NCI-H524 treated with DMSO at 0.1 percent for 48 hours (cell line): Measurements from ENCODE around the gene SRF.
A peak's percentile ranks its signal among the peaks of the same experiment; 100 is the strongest.
"Not testable (repeated sequence)": the region's sequence is repeated elsewhere in the genome, so short reads cannot be mapped to it uniquely, and the experiment has no call there.

ENCODE experiments used
- DNase-seq: peaks from one replicate; lab custom pipeline; 2025; lab: John Stamatoyannopoulos, UW

The SRF gene

DNA sequence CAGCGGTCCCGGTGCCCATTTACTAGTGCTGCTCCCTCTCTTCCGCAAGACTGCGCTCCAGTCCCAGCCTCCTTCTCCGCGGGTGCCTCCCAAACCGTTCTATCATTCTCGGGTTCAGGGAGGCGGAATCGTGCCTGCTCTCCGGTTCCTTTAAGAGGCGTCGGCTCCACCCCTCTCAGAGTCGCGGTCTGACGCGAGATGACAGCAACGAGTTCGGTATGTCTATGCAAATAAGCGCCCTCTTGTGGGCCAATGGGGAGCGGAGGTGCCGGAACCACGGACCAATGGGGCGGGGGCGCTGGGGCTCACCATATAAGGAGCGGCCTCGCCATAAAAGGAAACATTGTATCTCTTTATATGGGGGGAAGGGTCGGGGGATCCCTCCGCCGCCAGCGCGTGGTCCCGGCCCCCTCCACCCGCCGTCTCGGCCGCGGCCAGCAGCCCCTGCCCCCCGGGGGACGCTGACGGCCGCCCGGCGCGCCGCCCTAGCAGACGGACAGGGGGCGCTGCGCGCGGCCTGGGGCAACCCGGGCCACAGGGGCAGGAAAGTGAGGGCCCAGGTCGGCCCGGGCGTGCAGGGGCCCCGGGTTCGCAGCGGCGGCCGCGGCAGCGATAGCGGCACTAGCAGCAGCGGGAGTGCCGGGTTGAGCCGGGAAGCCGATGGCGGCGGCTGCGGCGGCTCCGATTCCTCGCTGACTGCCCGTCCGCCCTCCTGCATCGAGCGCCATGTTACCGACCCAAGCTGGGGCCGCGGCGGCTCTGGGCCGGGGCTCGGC is at the start of gene SRF:
SRF (plus strand) TSS at position 339 of the 776 bp plus-strand sequence; CDS start at position 727, 388 bp downstream.
- peak; percentile 96 for DNase-seq

DNA sequence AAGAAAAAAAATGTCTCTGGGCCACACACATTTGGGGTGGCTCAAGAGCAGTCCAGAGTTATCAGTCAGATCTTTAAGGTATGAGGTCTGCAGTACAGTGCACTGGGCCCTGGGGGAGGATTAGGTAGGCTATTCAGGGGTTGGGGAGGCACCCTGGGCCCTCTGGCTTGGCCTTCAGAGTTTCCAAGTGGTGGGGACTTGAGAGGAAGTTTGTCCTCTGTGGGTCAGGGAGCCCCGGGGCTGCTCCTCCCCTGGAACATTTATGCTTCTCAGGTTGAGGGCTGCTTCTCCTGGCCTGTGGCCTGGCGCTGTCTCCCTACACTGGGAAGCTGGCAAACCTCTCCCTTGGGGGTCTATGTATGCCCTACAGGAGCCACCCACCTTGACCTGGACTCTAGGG is 48.9 kb upstream of the SRF start:
- DNase-seq = no peak

DNA sequence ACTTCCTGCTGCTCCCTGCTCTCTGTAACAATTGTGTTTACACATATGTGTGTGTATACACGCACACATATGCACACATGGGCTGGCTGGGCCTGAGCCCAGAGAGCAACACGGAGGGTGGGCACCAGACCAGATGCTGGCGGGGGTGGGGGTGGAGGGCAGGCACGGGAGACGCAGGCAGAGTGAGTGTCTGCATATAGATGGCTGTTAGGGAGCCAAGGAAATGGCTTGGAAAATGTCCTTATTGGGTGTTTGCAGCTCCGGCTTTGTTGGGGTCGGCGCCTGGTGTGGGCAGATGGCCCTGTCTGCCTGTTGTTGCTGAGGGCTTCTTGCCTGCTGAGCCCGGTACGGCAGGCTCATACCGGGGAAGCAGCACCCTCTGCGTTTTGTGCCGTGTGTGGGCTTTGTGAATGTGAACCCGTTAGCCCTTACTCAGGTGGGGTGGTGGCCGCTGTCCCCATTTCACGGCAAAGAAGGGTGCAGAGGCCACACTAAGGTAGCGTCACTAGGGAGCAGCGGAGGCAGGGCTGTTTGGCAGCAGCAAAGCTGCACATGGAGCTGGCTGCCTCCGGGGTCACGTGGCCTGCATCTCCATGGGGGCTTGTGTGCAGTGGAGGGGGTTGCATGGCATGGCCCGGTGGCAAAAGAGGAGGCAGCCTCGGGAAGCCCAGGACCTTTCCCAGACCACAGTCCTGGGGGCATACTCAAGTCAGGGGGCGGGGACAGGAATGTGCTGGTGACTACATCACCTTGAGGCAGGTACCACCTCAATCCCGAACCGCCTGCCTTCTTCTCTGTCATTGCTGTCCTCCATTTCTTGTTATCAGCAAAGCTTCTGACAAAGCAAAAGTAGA is 47.4 kb upstream of the SRF start:
- DNase-seq = peak; percentile 41

DNA sequence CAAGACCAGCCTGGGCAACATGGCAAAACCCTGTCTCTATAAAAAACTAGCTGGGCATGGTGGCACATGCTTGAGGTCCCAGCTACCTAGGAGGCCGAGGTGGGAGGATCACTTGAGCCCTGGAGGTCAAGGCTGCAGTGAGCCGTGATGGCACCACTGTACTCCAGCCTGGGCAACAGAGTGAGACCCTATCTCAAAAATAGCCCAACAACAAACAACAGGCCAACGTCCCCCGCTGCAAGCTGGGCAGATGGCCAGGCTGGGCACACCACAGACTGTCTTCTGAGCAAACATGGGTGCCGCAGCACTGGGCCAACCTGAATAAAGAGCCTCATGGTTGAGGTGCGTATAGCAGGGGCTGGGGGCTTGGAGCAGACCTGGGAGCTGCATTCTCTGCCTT is 46.6 kb upstream of the SRF start:
- no peak for DNase-seq

DNA sequence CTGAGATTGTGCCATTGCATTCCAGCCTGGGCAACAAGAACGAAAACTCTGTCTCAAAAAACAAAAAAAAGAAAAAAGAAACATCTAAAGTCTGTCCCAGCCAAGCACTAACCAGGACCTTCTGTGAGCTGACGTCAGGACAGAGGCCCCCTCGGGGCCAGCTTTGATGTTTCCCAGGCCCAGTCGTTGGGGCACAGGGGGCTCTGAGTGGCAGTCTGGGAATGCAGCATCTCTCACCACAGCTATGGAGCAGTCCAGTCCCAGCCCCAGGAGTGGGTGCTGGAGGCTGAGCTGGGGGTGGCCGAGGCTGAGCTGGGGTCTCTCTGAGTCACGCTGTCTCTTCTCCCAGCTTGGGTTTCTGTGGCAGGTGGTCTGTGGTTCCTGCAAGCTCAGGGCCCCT is 46.0 kb upstream of the SRF start:
- DNase-seq = no peak

DNA sequence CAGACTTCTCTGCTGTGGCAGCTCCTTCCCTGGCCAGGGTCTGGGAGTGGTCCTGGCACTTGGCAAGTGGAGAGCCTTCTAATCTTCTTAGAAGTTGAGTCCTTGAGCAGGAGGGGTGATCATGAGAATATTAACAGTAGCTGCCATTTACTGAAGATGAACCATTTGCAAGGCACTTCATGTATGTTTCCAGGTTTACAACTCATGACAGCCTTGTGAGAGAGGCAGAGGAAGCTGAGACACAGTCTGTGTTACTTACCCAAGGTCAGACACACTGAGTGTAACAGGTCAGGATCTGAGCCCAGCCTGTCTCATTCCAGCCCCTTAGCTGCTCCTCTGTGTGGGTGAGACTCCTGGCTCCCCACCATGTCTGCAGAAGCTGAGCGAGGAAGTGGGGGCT is 45.5 kb upstream of the SRF start:
- DNase-seq = no peak

DNA sequence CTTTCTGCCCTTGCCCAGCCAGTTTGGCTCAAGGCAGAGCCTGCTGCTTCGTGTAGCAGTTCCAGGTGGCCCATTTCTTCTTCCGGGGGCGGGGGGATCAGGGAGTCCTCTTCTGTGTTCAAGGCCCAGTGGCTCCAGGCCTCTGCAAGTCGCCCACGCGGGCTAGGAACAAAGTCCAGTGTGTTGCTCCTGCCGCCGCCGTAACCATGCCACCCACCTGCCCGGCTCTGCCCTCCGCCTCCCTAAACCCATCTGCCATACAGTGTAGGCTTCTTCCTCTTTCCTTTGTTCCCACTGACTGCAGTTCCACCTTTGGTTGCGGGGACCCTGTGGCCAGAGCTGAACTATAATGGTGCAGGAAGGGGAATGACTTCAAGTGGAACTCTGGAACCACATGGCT is 43.9 kb upstream of the SRF start:
- DNase-seq = no peak

DNA sequence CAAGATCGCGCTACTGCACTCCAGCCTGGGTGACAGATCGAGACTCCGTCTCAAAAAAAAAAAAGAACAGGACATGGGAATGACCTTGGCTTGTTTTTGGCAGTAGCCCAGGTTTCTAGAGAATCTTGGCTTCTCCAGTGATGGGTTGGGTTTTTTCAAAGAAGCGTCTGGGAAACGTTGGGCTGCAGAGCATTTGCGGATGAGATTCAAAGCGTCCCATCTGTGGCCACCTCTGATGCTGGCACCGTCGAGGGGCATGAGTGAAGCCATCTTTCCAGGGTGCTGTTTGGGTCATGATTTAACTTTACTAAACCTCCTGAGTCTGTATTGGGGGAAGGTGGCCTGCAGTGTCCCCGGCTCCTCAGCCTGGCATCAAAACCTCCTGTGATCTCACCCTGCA is 43.2 kb upstream of the SRF start:
- no peak for DNase-seq

DNA sequence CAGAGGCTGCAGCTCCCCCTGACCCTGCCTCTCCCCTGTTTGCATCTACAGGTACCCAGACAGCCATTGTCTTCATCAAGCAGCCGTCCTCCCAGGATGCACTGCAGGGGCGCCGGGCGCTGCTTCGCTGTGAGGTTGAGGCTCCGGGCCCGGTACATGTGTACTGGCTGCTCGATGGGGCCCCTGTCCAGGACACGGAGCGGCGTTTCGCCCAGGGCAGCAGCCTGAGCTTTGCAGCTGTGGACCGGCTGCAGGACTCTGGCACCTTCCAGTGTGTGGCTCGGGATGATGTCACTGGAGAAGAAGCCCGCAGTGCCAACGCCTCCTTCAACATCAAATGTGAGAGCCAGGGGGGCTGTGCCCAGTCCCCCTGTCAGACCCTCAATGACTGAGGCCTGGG is 42.1 kb upstream of the SRF start:
- no peak for DNase-seq

DNA sequence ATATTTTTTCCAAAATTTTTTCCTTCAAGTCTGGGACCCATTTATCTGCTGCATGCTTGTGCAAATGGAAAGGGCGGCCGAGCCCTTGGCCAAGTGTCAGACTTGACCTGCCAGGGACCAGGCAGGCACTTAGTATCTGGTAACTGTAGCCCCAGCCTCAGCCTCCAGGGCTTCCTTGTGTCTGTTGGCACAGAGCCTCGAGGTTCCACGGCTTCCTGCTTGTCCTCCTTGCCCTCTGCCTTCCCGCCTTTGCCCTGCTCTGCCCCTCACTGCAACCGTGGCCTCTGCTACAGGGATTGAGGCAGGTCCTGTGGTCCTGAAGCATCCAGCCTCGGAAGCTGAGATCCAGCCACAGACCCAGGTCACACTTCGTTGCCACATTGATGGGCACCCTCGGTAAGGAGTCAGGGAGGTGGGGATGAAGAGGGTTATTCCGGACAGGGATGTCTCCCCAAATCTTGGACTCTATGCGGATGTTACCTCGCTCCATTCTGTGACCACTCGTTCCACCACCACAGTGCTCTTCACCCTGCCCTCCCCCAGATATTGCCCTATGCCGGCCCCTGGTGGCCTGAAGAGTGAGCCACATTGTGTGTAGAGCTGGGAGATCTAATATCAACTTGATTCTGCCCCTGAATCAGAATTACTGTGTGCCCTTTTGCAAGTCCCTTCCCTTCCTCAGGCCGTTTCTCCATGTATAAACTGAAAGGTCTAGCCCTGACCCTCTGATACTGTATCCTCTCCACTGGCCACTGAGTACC is 41.5 kb upstream of the SRF start:
- DNase-seq = no peak

DNA sequence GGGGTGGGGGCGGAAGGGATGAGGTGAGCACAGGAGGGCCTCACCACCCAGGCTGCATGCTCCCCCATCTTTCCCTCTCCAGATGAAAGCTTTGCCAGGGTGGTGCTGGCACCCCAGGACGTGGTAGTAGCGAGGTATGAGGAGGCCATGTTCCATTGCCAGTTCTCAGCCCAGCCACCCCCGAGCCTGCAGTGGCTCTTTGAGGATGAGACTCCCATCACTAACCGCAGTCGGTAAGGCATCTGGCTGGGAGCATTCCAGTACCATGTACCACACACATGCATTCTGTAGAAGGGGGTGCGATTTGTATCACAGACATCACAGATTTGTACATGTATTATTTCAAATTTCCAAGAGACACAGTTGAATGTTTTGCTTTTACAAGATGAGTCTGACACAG is 40.6 kb upstream of the SRF start:
- DNase-seq = no peak

DNA sequence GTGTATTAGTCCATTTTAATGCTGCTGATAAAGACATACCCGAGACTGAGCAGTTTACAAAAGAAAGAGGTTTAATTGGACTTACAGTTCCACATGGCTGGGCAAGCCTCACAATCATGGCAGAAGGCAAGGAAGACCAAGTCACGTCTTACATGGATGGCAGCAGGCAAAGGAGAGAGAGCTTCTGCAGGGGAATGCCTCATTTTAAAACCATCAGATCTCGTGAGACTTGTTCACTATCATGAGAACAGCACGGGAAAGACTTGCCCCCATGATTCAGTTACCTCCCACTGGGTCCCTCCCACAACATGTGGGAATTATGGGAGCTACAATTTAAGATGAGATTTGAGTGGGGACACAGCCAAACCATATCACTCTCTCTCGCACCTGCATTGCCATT is 39.7 kb upstream of the SRF start:
- not testable (repeated sequence) for DNase-seq

DNA sequence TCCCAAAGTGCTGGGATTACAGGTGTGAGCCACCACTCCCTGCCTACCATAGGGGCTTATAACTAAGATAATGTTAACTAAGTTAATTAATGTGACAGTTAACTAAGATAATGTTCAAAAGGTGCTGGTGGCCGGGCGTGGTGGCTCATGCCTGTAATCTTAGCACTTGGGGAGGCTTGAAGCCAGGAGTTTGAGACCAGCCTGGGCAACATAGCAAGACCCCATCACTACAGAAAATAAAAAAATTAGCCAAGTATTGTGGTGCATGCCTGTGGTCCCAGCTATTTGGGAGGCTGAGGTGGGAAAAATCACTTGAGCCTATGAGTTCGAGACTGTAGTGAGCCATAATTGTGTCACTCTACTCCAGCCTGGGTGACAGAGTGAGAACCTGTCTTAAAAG is 32.8 kb upstream of the SRF start:
- no peak for DNase-seq

DNA sequence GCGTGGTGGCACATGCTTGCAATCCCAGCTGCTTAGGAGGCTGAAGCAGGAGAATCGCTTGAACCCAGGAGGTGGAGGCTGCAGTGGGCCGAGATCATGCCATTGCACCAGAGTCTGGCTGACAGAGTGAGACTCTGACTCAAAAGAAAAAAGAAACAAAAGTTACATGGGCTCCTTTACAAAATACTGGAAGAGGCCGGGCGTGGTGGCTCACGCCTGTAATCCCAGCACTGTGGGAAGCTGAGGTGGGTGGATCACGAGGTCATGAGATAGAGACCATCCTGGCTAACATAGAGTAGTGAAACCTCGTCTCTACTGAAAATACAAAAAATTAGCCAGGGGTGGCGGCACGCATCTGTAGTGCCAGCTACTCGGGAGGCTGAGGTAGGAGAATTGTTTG is 31.1 kb upstream of the SRF start:
- DNase-seq = not testable (repeated sequence)

DNA sequence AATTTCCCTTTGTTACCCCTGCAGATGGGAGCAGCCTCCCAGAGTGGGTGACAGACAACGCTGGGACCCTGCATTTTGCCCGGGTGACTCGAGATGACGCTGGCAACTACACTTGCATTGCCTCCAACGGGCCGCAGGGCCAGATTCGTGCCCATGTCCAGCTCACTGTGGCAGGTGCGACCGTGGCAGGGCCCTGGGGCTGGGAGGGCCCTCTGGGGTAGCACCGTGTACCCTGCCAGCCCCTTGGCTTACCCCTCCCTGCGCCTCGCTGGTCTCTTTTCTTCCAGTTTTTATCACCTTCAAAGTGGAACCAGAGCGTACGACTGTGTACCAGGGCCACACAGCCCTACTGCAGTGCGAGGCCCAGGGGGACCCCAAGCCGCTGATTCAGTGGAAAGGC is 29.4 kb upstream of the SRF start:
- DNase-seq = no peak

DNA sequence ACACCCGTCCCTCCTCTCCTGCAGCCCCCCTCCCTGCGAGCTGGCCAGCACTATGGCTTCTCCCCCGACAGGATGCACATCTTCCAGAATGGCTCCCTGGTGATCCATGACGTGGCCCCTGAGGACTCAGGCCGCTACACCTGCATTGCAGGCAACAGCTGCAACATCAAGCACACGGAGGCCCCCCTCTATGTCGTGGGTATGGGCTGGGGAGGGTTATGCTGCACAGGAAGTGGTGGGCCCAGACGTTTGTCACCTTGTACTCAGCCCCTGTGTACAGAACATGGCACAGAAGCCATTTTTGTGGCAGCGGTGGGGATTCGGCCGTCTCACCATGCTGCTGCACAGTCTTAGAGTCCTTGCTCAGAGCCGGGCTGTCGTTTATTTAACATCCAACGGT is 29.0 kb upstream of the SRF start:
- DNase-seq = no peak

DNA sequence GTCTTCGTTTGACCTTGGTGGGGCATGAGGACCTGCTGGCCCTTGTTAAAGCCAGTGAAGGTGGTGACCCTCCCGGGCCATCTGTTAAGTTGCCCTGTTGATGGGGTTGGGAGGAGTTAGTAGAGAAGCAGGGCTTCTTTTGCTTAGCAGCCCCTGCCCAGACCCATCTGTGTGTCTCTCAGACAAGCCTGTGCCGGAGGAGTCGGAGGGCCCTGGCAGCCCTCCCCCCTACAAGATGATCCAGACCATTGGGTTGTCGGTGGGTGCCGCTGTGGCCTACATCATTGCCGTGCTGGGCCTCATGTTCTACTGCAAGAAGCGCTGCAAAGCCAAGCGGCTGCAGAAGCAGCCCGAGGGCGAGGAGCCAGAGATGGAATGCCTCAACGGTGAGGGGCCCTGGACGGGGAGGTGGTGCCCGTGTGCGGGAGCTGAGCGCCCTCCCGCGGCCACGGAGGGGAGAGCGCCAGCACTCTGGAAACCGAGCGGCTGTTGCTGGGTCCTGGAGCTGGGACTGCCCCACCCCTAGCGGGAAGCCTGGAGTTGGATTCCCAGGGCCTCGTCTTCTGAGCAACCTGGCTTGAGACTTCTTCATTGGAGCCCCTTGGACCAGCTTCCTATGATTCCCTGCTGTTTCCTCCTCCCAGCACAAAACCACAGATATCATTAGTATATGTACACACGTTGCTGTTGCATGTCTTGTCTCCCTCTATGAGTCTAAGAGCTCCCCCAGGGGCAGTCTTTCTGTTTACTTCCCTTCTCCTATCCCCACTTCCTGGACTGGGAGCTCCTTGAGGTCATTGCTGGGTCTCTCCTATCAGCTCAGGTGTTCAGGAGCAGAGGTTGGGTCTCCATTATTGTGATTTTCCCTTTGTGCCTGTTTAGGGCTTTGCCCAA is 27.6 kb upstream of the SRF start:
- DNase-seq = peak; percentile 44

DNA sequence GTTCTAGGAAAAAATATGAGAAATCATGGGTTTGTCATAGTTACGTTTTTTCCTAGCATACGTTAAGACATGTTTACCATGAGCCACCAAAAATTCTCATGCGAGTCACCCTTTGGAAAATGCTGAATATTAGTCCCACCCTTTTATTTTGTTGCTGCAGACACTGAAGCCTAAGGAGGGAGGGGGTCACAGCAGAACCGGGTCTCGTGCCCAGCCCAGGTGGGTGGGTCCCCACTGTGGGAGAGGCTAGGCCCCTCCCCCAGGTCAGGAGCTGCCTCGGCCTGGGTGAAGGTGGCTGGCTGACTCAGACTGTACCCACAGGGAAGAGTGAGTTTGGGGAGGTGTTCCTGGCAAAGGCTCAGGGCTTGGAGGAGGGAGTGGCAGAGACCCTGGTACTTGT is 26.2 kb upstream of the SRF start:
- no peak for DNase-seq

DNA sequence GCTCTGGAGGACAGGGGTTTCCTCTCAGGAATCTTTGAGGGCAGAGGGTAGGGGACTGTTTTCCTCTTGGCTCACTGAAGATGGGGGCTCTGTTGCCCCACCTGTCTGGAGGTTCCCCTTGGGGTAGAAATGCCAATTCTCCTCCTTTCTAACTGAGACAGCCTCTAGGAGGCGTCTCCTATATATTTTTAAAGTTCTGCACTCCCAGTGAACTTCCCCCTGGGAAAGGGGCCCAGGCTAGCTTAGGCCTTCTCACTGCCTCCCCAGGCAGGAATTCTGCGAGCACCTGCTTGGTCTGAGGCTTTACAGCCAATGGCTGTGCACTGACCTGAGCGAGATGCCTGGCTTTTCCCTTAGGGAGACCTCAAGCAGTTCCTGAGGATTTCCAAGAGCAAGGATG is 24.8 kb upstream of the SRF start:
- no peak for DNase-seq

DNA sequence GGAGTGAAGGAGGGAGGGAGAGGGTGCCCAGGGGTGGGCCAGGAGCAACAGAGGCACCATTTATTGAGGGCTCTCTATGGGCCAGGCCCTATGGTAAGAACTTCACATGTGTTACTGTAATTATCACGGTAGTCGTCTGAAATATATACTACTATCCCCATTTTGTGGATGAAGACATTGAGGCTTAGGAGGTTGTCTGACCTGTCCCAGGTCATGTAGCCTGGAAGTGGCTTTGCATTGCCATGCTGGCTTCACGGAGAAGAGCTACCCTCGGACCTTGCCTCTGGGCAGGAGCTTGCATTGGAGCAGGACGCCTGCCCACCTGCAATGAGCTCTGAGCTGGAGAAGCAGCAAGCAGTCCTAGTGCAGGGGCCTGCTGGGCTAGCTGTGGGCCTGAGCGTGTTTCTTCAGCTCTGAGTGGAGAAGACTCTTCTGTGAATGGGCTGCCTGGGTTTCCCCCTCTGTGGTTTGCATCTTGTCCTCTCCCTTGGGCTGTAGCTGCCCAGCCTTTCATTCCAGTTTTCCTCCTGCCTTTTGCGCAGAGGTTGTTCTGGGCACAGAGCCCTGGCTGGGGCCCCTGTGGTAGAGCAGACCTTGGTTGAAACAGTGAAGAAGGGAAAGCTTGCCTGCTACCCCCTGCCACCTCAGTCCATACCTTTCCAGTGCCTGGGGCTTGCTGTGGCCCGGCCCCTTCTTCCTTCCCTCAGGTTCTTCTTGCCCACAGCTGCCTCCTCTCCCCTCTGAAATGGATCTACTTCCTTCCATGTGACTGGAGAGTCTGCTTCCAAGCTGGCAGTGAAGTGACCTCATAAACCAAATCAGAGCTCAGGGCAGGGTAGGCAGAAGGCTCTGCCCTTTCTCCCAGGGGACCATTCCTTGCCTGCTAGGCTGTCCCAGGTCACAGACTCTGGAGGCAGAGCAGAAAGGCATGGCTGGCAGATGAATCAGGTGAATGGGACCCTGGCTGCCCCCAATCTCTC is 24.1 kb upstream of the SRF start:
- no peak for DNase-seq
